Ovary (tissue), 3 donors: ENCODE results near the gene PHACTR1.

Experiments
- POLR2A ChIP-seq: fragments of 450-650 bp; IDR thresholded peaks from one replicate; pipeline ENCODE4 v1.6.1; 2017; ENCODE audit warnings: antibody characterized with exemption, mild to moderate bottlenecking, moderate library complexity
- TF ChIP-seq, protein P1 (sequence below), 3 donors: fragments of 450-650 bp in 2 of 3; fragments of 200-600 bp in 1 of 3; IDR thresholded peaks; one replicate each; pipeline versions ENCODE4 v1.5.1 to v1.8.0; 2016 to 2022; ENCODE audit warnings: antibody characterized with exemption in 3 of 3, mild to moderate bottlenecking in 1 of 3
- donor health status: DM: no; HTN: no; CAD: no.

- TF ChIP-seq POLR2A, result no peak
- TF ChIP-seq, protein P1, sequence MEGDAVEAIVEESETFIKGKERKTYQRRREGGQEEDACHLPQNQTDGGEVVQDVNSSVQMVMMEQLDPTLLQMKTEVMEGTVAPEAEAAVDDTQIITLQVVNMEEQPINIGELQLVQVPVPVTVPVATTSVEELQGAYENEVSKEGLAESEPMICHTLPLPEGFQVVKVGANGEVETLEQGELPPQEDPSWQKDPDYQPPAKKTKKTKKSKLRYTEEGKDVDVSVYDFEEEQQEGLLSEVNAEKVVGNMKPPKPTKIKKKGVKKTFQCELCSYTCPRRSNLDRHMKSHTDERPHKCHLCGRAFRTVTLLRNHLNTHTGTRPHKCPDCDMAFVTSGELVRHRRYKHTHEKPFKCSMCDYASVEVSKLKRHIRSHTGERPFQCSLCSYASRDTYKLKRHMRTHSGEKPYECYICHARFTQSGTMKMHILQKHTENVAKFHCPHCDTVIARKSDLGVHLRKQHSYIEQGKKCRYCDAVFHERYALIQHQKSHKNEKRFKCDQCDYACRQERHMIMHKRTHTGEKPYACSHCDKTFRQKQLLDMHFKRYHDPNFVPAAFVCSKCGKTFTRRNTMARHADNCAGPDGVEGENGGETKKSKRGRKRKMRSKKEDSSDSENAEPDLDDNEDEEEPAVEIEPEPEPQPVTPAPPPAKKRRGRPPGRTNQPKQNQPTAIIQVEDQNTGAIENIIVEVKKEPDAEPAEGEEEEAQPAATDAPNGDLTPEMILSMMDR (IDR thresholded peaks at IDR 0.05), result no peak
Observed at GRCh38 chr6:13277231-13277630, 560.7 kb downstream of the PHACTR1 start.
